Mucosa of stomach (tissue), 1 donor: Measurements from ENCODE around the gene PLXNA4.
"Not testable (repeated sequence)": the region's sequence is repeated elsewhere in the genome, so short reads cannot be mapped to it uniquely, and the experiment has no call there.

Experiments used
- H3K27me3 ChIP-seq: one replicate; pipeline ENCODE4 v1.7.0; 2013; ENCODE audit warnings: mild to moderate bottlenecking, low read length; ENCODE audit not compliant: control insufficient read depth, insufficient read depth
- H3K36me3 ChIP-seq: one replicate; pipeline ENCODE4 v1.7.0; 2013; ENCODE audit warnings: low read length; ENCODE audit not compliant: control insufficient read depth, insufficient read depth
- H3K4me1 ChIP-seq: one replicate; pipeline ENCODE4 v1.7.0; 2013; ENCODE audit warnings: mild to moderate bottlenecking, low read length; ENCODE audit not compliant: control insufficient read depth, insufficient read depth
- H3K4me3 ChIP-seq: one replicate; pipeline ENCODE4 v1.7.0; 2013; ENCODE audit warnings: low read length
- H3K9ac ChIP-seq: one replicate; pipeline ENCODE4 v1.7.0; 2013; ENCODE audit warnings: mild to moderate bottlenecking, low read length, moderate library complexity
- H3K9me3 ChIP-seq: one replicate; pipeline ENCODE4 v1.7.0; 2013; ENCODE audit warnings: mild to moderate bottlenecking, low read length, moderate library complexity; ENCODE audit not compliant: control insufficient read depth
- donor health status: Pancreatic carcinoma.

PLXNA4 gene

GRCh38 chr7:132609222-132609621 lies 33.0 kb upstream of the PLXNA4 start:
- Histone ChIP-seq H3K27me3 (no peaks in the 10 kb centered on the region), H3K36me3 (no peaks in the 10 kb centered on the region), H3K4me3 (no peak overlapping the region), H3K9me3 (no peaks in the 10 kb centered on the region), H3K4me1 (no peaks in the 10 kb centered on the region), H3K9ac (no peak overlapping the region)

GRCh38 chr7:132608523-132608922 lies 32.3 kb upstream of the PLXNA4 start:
- H3K4me1 ChIP-seq = no peaks in the 10 kb centered on the region
- no peaks in the 10 kb centered on the region for H3K36me3 ChIP-seq
- H3K4me3 ChIP-seq = no peak overlapping the region
- no peaks in the 10 kb centered on the region for H3K27me3 ChIP-seq
- H3K9me3 ChIP-seq = no peaks in the 10 kb centered on the region
- H3K9ac ChIP-seq = no peak overlapping the region

- Histone ChIP-seq H3K9me3 (no peaks in the 10 kb centered on the region), H3K4me3 (no peak overlapping the region), H3K27me3 (no peaks in the 10 kb centered on the region), H3K4me1 (no peaks in the 10 kb centered on the region), H3K9ac (no peak overlapping the region), H3K36me3 (no peaks in the 10 kb centered on the region)
Observed at GRCh38 chr7:132607656-132608055, 31.4 kb upstream of the PLXNA4 start.

- Histone ChIP-seq H3K9ac (no peak overlapping the region), H3K27me3 (no peaks in the 10 kb centered on the region), H3K4me1 (no peaks in the 10 kb centered on the region), H3K4me3 (no peak overlapping the region), H3K36me3 (no peaks in the 10 kb centered on the region), H3K9me3 (no peaks in the 10 kb centered on the region)
Observed at GRCh38 chr7:132604121-132604520, 27.9 kb upstream of the PLXNA4 start.

DNA sequence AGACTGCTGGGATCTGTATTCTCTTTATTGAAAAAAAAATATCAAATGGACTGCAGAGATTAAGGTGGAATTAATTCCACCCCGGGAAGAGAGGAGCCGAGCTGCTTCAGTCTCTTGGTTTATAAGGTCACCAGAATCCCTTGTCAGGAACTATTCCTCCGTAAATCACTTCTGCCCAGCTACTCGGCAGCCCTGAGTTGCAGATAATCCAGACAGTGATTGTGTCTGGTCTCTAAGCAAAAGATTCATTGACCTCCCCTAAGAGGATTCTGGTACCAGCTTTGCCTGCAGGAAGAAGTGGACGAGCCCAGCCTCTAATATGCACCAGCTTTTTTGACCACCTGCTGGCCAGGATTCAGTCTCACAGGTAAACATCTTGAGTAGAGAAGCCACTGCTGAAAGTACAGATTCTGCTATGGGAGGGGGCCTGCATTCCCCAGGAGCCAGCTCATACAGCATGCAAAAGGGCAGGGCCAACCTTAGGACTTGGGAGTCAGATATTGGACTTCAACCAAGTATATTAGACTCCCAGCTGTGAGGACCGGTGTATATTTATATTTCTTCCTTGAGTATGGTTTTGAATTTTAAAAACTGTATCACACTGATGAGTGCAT lies 27.1 kb upstream of the PLXNA4 start:
- Histone ChIP-seq H3K4me3 (no peak overlapping the region), H3K4me1 (no peaks in the 10 kb centered on the region), H3K9ac (no peak overlapping the region), H3K36me3 (no peaks in the 10 kb centered on the region), H3K9me3 (no peaks in the 10 kb centered on the region), H3K27me3 (no peaks in the 10 kb centered on the region)

DNA sequence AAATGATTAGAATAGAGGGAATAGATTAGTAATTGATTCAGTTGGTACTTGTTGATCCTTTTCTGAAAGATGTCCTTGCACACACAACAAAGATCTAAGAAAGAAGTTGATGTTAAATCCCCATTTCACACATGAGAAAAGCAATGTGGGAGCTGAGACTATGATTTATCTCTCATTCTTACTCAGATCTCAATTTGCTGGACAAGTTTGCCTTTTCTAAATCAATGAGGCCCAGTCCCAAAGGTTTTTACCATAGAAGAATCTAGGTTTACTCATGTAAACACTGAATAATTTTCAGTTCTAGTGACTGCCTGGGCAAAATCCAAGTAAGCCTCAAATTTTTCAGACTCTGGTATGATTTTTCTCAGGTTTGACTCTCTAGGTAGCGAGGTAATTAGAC lies 25.5 kb upstream of the PLXNA4 start:
- H3K9ac ChIP-seq = no peak overlapping the region
- no peaks in the 10 kb centered on the region for H3K27me3 ChIP-seq
- no peaks in the 10 kb centered on the region for H3K4me1 ChIP-seq

GRCh38 chr7:132596588-132596987 lies 20.3 kb upstream of the PLXNA4 start:
- Histone ChIP-seq H3K9ac (no peak overlapping the region), H3K9me3 (no peaks in the 10 kb centered on the region), H3K36me3 (no peaks in the 10 kb centered on the region), H3K4me1 (no peaks in the 10 kb centered on the region), H3K4me3 (no peak overlapping the region), H3K27me3 (no peaks in the 10 kb centered on the region)

More for the DNA sequence above, 25.5 kb upstream of the PLXNA4 start:
- no peaks in the 10 kb centered on the region for H3K36me3 ChIP-seq
- H3K9me3 ChIP-seq = no peaks in the 10 kb centered on the region
- H3K4me3 ChIP-seq = no peak overlapping the region

DNA sequence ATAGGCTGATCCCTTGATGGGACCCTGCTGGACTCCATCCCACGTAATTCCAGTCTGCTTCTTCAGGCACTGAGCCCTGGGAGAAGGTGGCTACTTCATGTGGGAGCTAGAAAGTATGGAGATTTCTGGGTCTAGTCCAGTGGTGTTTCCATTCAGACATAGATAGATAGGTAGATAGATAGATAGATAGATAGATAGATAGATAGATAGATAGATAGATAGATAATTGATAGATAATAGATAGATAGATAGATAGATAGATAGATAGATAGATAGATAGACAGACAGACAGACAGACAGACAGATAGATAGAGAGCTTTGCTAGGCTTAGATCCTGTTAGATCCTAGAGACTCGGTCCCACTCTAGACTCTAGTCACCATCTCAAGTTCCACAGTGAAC lies 18.5 kb upstream of the PLXNA4 start:
- not testable (repeated sequence) for H3K4me1 ChIP-seq, H3K36me3 ChIP-seq, H3K9me3 ChIP-seq, H3K27me3 ChIP-seq, H3K4me3 ChIP-seq, H3K9ac ChIP-seq

- Histone ChIP-seq H3K9ac (no peak overlapping the region), H3K4me3 (no peak overlapping the region), H3K9me3 (no peaks in the 10 kb centered on the region), H3K27me3 (no peaks in the 10 kb centered on the region), H3K36me3 (no peaks in the 10 kb centered on the region), H3K4me1 (no peaks in the 10 kb centered on the region)
Observed at GRCh38 chr7:132592936-132593335, 16.7 kb upstream of the PLXNA4 start.

DNA sequence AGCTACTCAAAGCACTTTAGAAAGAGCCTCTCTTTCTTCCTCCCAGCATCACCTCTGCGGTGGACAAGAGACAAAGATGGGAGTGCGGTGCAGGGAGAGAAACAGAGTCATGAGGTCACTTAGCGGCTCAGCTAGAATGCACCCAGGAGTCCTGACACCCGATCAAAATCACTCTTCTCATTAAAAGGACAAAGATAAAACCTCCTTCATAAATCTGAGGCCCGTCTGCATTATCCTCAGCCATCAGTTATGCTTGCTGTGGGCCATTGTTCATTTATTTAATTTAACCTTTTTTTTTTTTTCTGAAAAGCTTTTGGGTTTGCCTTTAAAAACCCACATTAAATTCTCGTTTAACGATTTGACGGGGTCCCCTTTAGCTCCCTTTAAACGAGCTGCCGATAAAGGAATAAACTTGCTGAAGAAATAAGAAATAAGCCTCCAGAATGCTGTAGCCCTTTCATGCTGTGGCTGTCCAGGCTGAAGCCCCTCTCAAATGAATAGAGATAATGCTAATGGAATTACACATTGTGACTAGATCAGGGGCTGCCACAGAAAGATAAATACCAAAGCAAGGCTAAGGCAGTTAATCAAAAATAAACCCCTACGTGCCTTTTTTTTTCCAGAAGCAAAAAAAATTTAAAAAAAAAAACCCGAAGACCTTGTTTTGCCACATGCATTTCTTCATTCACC lies 16.1 kb upstream of the PLXNA4 start:
- Histone ChIP-seq H3K4me1 (no peaks in the 10 kb centered on the region), H3K9me3 (no peaks in the 10 kb centered on the region), H3K27me3 (no peaks in the 10 kb centered on the region), H3K9ac (no peak overlapping the region), H3K36me3 (no peaks in the 10 kb centered on the region), H3K4me3 (no peak overlapping the region)

- Histone ChIP-seq H3K4me1 (no peaks in the 10 kb centered on the region), H3K27me3 (no peaks in the 10 kb centered on the region), H3K9ac (no peak overlapping the region), H3K9me3 (no peaks in the 10 kb centered on the region), H3K36me3 (no peaks in the 10 kb centered on the region), H3K4me3 (no peak overlapping the region)
Observed at GRCh38 chr7:132590162-132590561, 13.9 kb upstream of the PLXNA4 start.

DNA sequence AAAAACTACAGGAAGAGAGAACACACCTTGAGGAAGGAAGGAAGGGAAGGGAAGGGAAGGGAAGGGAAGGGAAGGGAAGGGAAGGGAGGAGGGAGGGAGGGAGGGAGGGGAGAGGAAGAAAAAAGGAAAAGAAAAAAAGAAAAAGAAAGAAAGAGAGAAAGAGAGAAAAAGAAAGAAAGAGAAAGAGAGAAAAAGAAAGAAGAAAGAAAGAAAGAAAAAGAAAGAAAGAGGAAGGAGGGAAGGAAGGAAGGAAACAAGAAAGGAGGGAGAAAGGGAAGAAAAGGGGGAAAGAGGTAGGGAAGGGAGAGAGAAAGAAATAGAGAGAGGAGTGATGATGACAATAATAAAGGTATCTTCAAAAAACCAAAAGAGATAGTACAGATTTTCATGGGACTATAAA lies 12.3 kb upstream of the PLXNA4 start:
- Histone ChIP-seq H3K9ac (no peak overlapping the region), H3K27me3 (no peaks in the 10 kb centered on the region), H3K9me3 (no peaks in the 10 kb centered on the region), H3K36me3 (no peaks in the 10 kb centered on the region), H3K4me1 (no peaks in the 10 kb centered on the region), H3K4me3 (no peak overlapping the region)
